ENCODE data around the gene FHL3. TPM values are rescaled to one million over a fixed set of nuclear protein-coding genes. Genes with fewer than 3 reads are reported as not detected.
A peak's percentile ranks its signal among the peaks of the same experiment; 100 is the strongest.

FHL3 gene
- total and polyA plus RNA-seq, 4 experiments from 2014 or later, result 3.4 to 5.0 (median 3.7) TPM

GRCh38 chr1:38020396-38020795 is 15.1 kb upstream of the FHL3 start:
- no peak overlapping the region for H3K4me3 ChIP-seq (ENCODE audit: low read length in 2 of 2)
- peaks cover 61% of the 10 kb centered on the region for H3K36me3 ChIP-seq (ENCODE audit: insufficient read depth, low read length)
- no peak overlapping the region for H3K27ac ChIP-seq (ENCODE audit: low read depth, low read length)
- peaks cover 1 to 5% (median 3%) of the 10 kb centered on the region in 4 donors for H3K4me1 Mint-ChIP-seq
- H3K27me3 ChIP-seq (ENCODE audit: insufficient read depth, low read length), result no peaks in the 10 kb centered on the region
- H3K9me3 ChIP-seq (ENCODE audit: control insufficient read depth in 1 of 2, low read length in 2 of 2), result no peaks in the 10 kb centered on the region
- H3K27me3 Mint-ChIP-seq, result no peaks in the 10 kb centered on the region
- DNase-seq, result no peak
- no peak overlapping the region for H3K27ac Mint-ChIP-seq
- CTCF ChIA-PET (ENCODE audit: partially characterized antibody), result interaction anchor here (0.6 to 15.6 kb wide), 6 partner anchors 10 to 261 kb away, joined by 3 to 192 read pairs (median 6); partner anchors contain the start of gene SF3A3
- no peaks in the 10 kb centered on the region for H3K4me1 ChIP-seq (ENCODE audit: insufficient read depth, low read length)
- POLR2A ChIA-PET (ENCODE audit: partially characterized antibody), result no interaction called here
- intact Hi-C loops (cut with micrococcal nuclease), result no loop called here
- H3K36me3 Mint-ChIP-seq, result peaks cover 54 to 74% of the 10 kb centered on the region in 2 donors
- H3K4me3 Mint-ChIP-seq, result no peak overlapping the region
- H3K9me3 Mint-ChIP-seq, result no peaks in the 10 kb centered on the region

GRCh38 chr1:38018864-38019343 is 13.6 kb upstream of the FHL3 start:
- no peak overlapping the region for H3K4me3 Mint-ChIP-seq

DNA sequence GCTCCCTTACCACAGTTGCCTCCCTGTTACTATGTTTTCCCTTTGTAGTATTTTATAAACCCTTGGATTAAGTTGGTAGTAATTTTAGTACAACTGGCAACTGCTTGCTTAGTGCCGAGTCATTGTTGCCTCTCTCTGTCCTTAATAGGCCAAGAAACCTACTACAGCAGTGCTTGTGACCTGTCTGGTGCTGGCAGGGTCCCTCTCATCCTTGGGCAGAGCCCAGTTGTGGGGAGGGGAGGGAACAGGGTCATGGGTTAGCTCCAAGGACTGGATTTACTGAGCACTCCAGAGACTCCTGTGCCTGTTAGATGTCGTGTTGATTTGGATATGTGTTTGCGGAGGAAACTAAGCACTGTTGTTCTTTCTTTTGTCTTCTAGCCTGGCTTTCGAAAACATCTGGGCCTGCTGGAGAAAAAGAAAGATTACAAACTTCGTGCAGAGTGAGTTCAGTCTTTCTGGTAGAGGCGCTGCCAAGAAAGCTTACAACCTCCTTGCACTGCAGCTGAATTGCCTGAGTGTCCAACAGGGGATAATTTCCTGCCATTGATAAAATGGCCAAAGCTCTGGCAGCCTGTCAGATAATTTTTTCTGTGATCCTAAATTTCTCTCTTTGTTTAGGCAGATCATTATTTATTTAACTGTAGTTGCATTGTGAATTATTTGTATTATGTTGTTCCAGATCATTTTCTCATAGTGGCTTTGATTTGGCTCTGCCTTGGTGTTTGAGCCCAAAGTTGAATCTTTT is 10.8 kb upstream of the FHL3 start:
- no peaks in the 10 kb centered on the region for H3K9me3 ChIP-seq (ENCODE audit: control insufficient read depth in 1 of 2, low read length in 2 of 2)
- intact Hi-C loops (cut with micrococcal nuclease), result no loop called here
- Mint-ChIP-seq H3K36me3 (peaks cover 30 to 55% of the 10 kb centered on the region in 2 donors), H3K9me3 (peaks cover 0 to 4% (median 0%) of the 10 kb centered on the region in 8 donors), H3K4me3 (peak overlapping the region in 1 of 8 donors; percentile 20), H3K4me1 (peaks cover 19 to 36% (median 29%) of the 10 kb centered on the region in 4 donors), H3K27ac (peak overlapping the region in 1 of 7 donors; percentile 29), H3K27me3 (no peaks in the 10 kb centered on the region)
- no peak overlapping the region for H3K4me3 ChIP-seq (ENCODE audit: low read length in 2 of 2)
- no peak overlapping the region for H3K27ac ChIP-seq (ENCODE audit: low read depth, low read length)
- H3K4me1 ChIP-seq (ENCODE audit: insufficient read depth, low read length), result peaks cover 29% of the 10 kb centered on the region
- ChIA-PET POLR2A (ENCODE audit: partially characterized antibody) (no interaction called here), CTCF (ENCODE audit: partially characterized antibody) (interaction anchor here (0.7 to 15.6 kb wide), 4 partner anchors 9 to 87 kb away, joined by 3 to 192 read pairs (median 10); partner anchors contain the start of gene SF3A3)
- peaks cover 37% of the 10 kb centered on the region for H3K36me3 ChIP-seq (ENCODE audit: insufficient read depth, low read length)
- H3K27me3 ChIP-seq (ENCODE audit: insufficient read depth, low read length), result no peaks in the 10 kb centered on the region
- no peak for DNase-seq

More at GRCh38 chr1:38018864-38019343, 13.6 kb upstream of the FHL3 start:
- H3K36me3 ChIP-seq (ENCODE audit: insufficient read depth, low read length), result peaks cover 56% of the 10 kb centered on the region
- no peak overlapping the region for H3K27ac ChIP-seq (ENCODE audit: low read depth, low read length)
- intact Hi-C loops (cut with micrococcal nuclease), result loop anchor here (1.0 kb wide), 1 partner anchor 29 kb away; the partner anchor contains the start of gene SF3A3
- no peaks in the 10 kb centered on the region for H3K9me3 ChIP-seq (ENCODE audit: control insufficient read depth in 1 of 2, low read length in 2 of 2)
- H3K27me3 ChIP-seq (ENCODE audit: insufficient read depth, low read length), result no peaks in the 10 kb centered on the region
- ChIA-PET CTCF (ENCODE audit: partially characterized antibody) (interaction anchor here (1.3 to 15.6 kb wide), 8 partner anchors 9 to 128 kb away, joined by 3 to 192 read pairs (median 8); partner anchors contain the start of gene SF3A3), POLR2A (ENCODE audit: partially characterized antibody) (interaction anchor here (1.1 kb wide), 1 partner anchor 29 kb away, joined by 3 read pairs; the partner anchor contains the start of gene SF3A3)
- H3K27me3 Mint-ChIP-seq, result no peaks in the 10 kb centered on the region
- H3K36me3 Mint-ChIP-seq, result peaks cover 46 to 65% of the 10 kb centered on the region in 2 donors
- peaks cover 6 to 11% (median 10%) of the 10 kb centered on the region in 4 donors for H3K4me1 Mint-ChIP-seq
- no peaks in the 10 kb centered on the region for H3K9me3 Mint-ChIP-seq
- no peak overlapping the region for H3K27ac Mint-ChIP-seq
- DNase-seq, result peak in 1 of 5 donors; percentile 33
- H3K4me1 ChIP-seq (ENCODE audit: insufficient read depth, low read length), result peaks cover 9% of the 10 kb centered on the region
- H3K4me3 ChIP-seq (ENCODE audit: low read length in 2 of 2), result no peak overlapping the region

GRCh38 chr1:38014724-38015424 is 9.6 kb upstream of the FHL3 start:
- no peak overlapping the region for H3K4me3 ChIP-seq (ENCODE audit: low read length in 2 of 2)
- Mint-ChIP-seq H3K4me1 (peaks cover 19 to 38% (median 31%) of the 10 kb centered on the region in 4 donors), H3K36me3 (peaks cover 24 to 46% of the 10 kb centered on the region in 2 donors), H3K27me3 (no peaks in the 10 kb centered on the region), H3K9me3 (peaks cover 0 to 4% (median 0%) of the 10 kb centered on the region in 8 donors), H3K4me3 (peak overlapping the region in 2 of 8 donors; percentile 2 to 20), H3K27ac (no peak overlapping the region)
- H3K36me3 ChIP-seq (ENCODE audit: insufficient read depth, low read length), result peaks cover 28% of the 10 kb centered on the region
- POLR2A ChIA-PET (ENCODE audit: partially characterized antibody), result no interaction called here
- H3K4me1 ChIP-seq (ENCODE audit: insufficient read depth, low read length), result peaks cover 29% of the 10 kb centered on the region
- intact Hi-C loops (cut with micrococcal nuclease), result no loop called here
- no peaks in the 10 kb centered on the region for H3K9me3 ChIP-seq (ENCODE audit: control insufficient read depth in 1 of 2, low read length in 2 of 2)
- no peak for DNase-seq
- no peak overlapping the region for H3K27ac ChIP-seq (ENCODE audit: low read depth, low read length)
- H3K27me3 ChIP-seq (ENCODE audit: insufficient read depth, low read length), result no peaks in the 10 kb centered on the region
- CTCF ChIA-PET (ENCODE audit: partially characterized antibody), result interaction anchor here (1.6 to 15.6 kb wide), 3 partner anchors 8 to 21 kb away, joined by 3 to 192 read pairs (median 12); partner anchors contain the start of gene SF3A3

- Histone ChIP-seq H3K4me1 (ENCODE audit: insufficient read depth, low read length) (peaks cover 29% of the 10 kb centered on the region), H3K9me3 (ENCODE audit: control insufficient read depth in 1 of 2, low read length in 2 of 2) (no peaks in the 10 kb centered on the region), H3K27me3 (ENCODE audit: insufficient read depth, low read length) (no peaks in the 10 kb centered on the region), H3K36me3 (ENCODE audit: insufficient read depth, low read length) (peaks cover 24% of the 10 kb centered on the region), H3K27ac (ENCODE audit: low read depth, low read length) (no peak overlapping the region), H3K4me3 (ENCODE audit: low read length in 2 of 2) (no peak overlapping the region)
- H3K36me3 Mint-ChIP-seq, result peaks cover 24 to 41% of the 10 kb centered on the region in 2 donors
- peak overlapping the region; percentile 13 to 100 (median 95) for H3K4me3 Mint-ChIP-seq
- peak overlapping the region in 5 of 7 donors; percentile 22 to 100 (median 84) for H3K27ac Mint-ChIP-seq
- no peak for DNase-seq
- H3K4me1 Mint-ChIP-seq, result peaks cover 19 to 45% (median 33%) of the 10 kb centered on the region in 4 donors
- peaks cover 0 to 4% (median 0%) of the 10 kb centered on the region in 8 donors for H3K9me3 Mint-ChIP-seq
- no peaks in the 10 kb centered on the region for H3K27me3 Mint-ChIP-seq
- ChIA-PET CTCF (ENCODE audit: partially characterized antibody) (interaction anchor here (1.6 to 15.6 kb wide), 3 partner anchors 9 to 20 kb away, joined by 3 to 192 read pairs (median 12); partner anchors contain the start of gene SF3A3), POLR2A (ENCODE audit: partially characterized antibody) (interaction anchor here (1.3 to 1.4 kb wide), 2 partner anchors 12 to 21 kb away, joined by 3 to 4 read pairs; no protein-coding TSS in a partner anchor)
- intact Hi-C loops (cut with micrococcal nuclease), result no loop called here
These were observed 8.9 kb upstream of the FHL3 start for GRCh38 chr1:38014171-38014570.

DNA sequence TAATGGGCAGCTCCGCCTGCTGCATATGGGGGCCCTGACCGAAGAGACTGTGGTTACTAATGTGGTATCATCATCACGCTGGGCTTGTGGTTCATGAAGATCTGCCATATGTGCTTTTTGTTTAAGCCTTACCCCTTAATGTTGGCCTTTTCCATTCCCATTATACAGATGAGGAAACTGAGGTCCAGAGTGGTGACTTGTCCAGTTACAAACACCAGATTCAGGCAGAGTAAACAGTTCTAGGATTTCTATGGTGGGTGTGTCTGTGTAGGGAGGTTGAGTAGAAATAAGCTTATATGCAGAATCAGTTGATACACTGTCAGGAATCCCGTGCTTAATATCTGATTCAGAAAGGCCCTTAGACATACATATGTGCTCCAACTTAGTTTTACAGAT is 7.9 kb upstream of the FHL3 start:
- peaks cover 19 to 46% (median 34%) of the 10 kb centered on the region in 4 donors for H3K4me1 Mint-ChIP-seq
- peaks cover 0 to 4% (median 0%) of the 10 kb centered on the region in 8 donors for H3K9me3 Mint-ChIP-seq
- Histone ChIP-seq H3K36me3 (ENCODE audit: insufficient read depth, low read length) (peaks cover 18% of the 10 kb centered on the region), H3K4me1 (ENCODE audit: insufficient read depth, low read length) (peaks cover 29% of the 10 kb centered on the region), H3K4me3 (ENCODE audit: low read length in 2 of 2) (peak overlapping the region; percentile 72 to 94), H3K27ac (ENCODE audit: low read depth, low read length) (peak overlapping the region; percentile 87), H3K27me3 (ENCODE audit: insufficient read depth, low read length) (no peaks in the 10 kb centered on the region), H3K9me3 (ENCODE audit: control insufficient read depth in 1 of 2, low read length in 2 of 2) (no peaks in the 10 kb centered on the region)
- peak overlapping the region; percentile 92 to 100 (median 99) for H3K27ac Mint-ChIP-seq
- no peaks in the 10 kb centered on the region for H3K27me3 Mint-ChIP-seq
- peaks cover 15 to 32% of the 10 kb centered on the region in 2 donors for H3K36me3 Mint-ChIP-seq
- intact Hi-C loops (cut with micrococcal nuclease), result no loop called here
- H3K4me3 Mint-ChIP-seq, result peak overlapping the region; percentile 91 to 100 (median 98)
- CTCF ChIA-PET (ENCODE audit: partially characterized antibody), result interaction anchor here (0.9 to 15.6 kb wide), 4 partner anchors 9 to 19 kb away, joined by 3 to 192 read pairs (median 4); partner anchors contain the start of gene SF3A3
- POLR2A ChIA-PET (ENCODE audit: partially characterized antibody), result interaction anchor here (0.9 to 2.8 kb wide), 5 partner anchors 13 to 86 kb away, joined by 3 to 18 read pairs (median 4); partner anchors contain the start of gene SF3A3
- DNase-seq, result no peak
